T-helper 1 cell treated with Interleukin-12 subunit alpha and Interleukin-12 subunit beta and Interleukin-4 antibody, amounts not matched to agents 30 μg/mL and 1 μg/mL, for 36 hours (primary cell): ENCODE measurements around the gene CDH20.

ENCODE experiments used
- H3K27ac Mint-ChIP-seq: one replicate; pipeline ENCODE4 v1.8.0; 2021; ENCODE audit warnings: mild to moderate bottlenecking, mixed read lengths
- H3K27me3 Mint-ChIP-seq: one replicate; pipeline ENCODE4 v1.8.0; 2021; ENCODE audit warnings: low read depth, mixed read lengths
- H3K36me3 Mint-ChIP-seq: one replicate; pipeline ENCODE4 v1.8.0; 2021; ENCODE audit warnings: low read depth, mixed read lengths
- H3K4me1 Mint-ChIP-seq: one replicate; pipeline ENCODE4 v1.8.0; 2021; ENCODE audit warnings: low read depth, mixed read lengths
- H3K4me3 Mint-ChIP-seq: one replicate; pipeline ENCODE4 v1.8.0; 2021; ENCODE audit warnings: mild to moderate bottlenecking, moderate library complexity, mixed read lengths
- H3K9me3 Mint-ChIP-seq: one replicate; pipeline ENCODE4 v1.8.0; 2021; ENCODE audit warnings: mixed read lengths

Gene CDH20

GRCh38 chr18:61475931-61476330 is 142.7 kb downstream of the CDH20 start:
- Mint-ChIP-seq H3K4me3 (no peak overlapping the region), H3K27me3 (no peaks in the 10 kb centered on the region), H3K9me3 (no peaks in the 10 kb centered on the region), H3K36me3 (no peaks in the 10 kb centered on the region), H3K27ac (no peak overlapping the region), H3K4me1 (no peaks in the 10 kb centered on the region)

GRCh38 chr18:61489334-61489733 is 156.1 kb downstream of the CDH20 start:
- H3K4me3 Mint-ChIP-seq: no peak overlapping the region
- no peaks in the 10 kb centered on the region for H3K4me1 Mint-ChIP-seq
- H3K36me3 Mint-ChIP-seq: no peaks in the 10 kb centered on the region

GRCh38 chr18:61496374-61496773 is 163.1 kb downstream of the CDH20 start:
- no peaks in the 10 kb centered on the region for H3K36me3 Mint-ChIP-seq
- H3K27me3 Mint-ChIP-seq: no peaks in the 10 kb centered on the region
- H3K9me3 Mint-ChIP-seq: no peaks in the 10 kb centered on the region
- no peaks in the 10 kb centered on the region for H3K4me1 Mint-ChIP-seq
- H3K27ac Mint-ChIP-seq: no peak overlapping the region
- no peak overlapping the region for H3K4me3 Mint-ChIP-seq

More at GRCh38 chr18:61489334-61489733, 156.1 kb downstream of the CDH20 start:
- no peaks in the 10 kb centered on the region for H3K27me3 Mint-ChIP-seq
- no peaks in the 10 kb centered on the region for H3K9me3 Mint-ChIP-seq
- H3K27ac Mint-ChIP-seq: no peak overlapping the region

GRCh38 chr18:61497422-61497821 is 164.2 kb downstream of the CDH20 start:
- H3K36me3 Mint-ChIP-seq: no peaks in the 10 kb centered on the region
- H3K4me1 Mint-ChIP-seq: no peaks in the 10 kb centered on the region
- no peaks in the 10 kb centered on the region for H3K27me3 Mint-ChIP-seq
- no peak overlapping the region for H3K4me3 Mint-ChIP-seq
- no peak overlapping the region for H3K27ac Mint-ChIP-seq
- H3K9me3 Mint-ChIP-seq: no peaks in the 10 kb centered on the region

- H3K27ac Mint-ChIP-seq: no peak overlapping the region
- no peaks in the 10 kb centered on the region for H3K9me3 Mint-ChIP-seq
- H3K36me3 Mint-ChIP-seq: no peaks in the 10 kb centered on the region
- H3K4me3 Mint-ChIP-seq: no peak overlapping the region
- H3K27me3 Mint-ChIP-seq: no peaks in the 10 kb centered on the region
- no peaks in the 10 kb centered on the region for H3K4me1 Mint-ChIP-seq
Observed at GRCh38 chr18:61502472-61502871, 169.2 kb downstream of the CDH20 start.

GRCh38 chr18:61503688-61504087 is 170.5 kb downstream of the CDH20 start:
- Mint-ChIP-seq H3K4me1 (no peaks in the 10 kb centered on the region), H3K4me3 (no peak overlapping the region), H3K27ac (no peak overlapping the region), H3K27me3 (no peaks in the 10 kb centered on the region), H3K9me3 (no peaks in the 10 kb centered on the region), H3K36me3 (no peaks in the 10 kb centered on the region)

- H3K4me1 Mint-ChIP-seq: no peaks in the 10 kb centered on the region
Observed at GRCh38 chr18:61528961-61529360, 195.7 kb downstream of the CDH20 start.

GRCh38 chr18:61530681-61531080 is 197.5 kb downstream of the CDH20 start:
- no peak overlapping the region for H3K4me3 Mint-ChIP-seq
- no peaks in the 10 kb centered on the region for H3K4me1 Mint-ChIP-seq
- H3K9me3 Mint-ChIP-seq: no peaks in the 10 kb centered on the region
- no peak overlapping the region for H3K27ac Mint-ChIP-seq
- no peaks in the 10 kb centered on the region for H3K27me3 Mint-ChIP-seq
- H3K36me3 Mint-ChIP-seq: no peaks in the 10 kb centered on the region

More at GRCh38 chr18:61528961-61529360, 195.7 kb downstream of the CDH20 start:
- no peak overlapping the region for H3K4me3 Mint-ChIP-seq
- no peaks in the 10 kb centered on the region for H3K36me3 Mint-ChIP-seq
- H3K27ac Mint-ChIP-seq: no peak overlapping the region
- no peaks in the 10 kb centered on the region for H3K27me3 Mint-ChIP-seq
- no peaks in the 10 kb centered on the region for H3K9me3 Mint-ChIP-seq

GRCh38 chr18:61531182-61531581 is 198.0 kb downstream of the CDH20 start:
- Mint-ChIP-seq H3K4me1 (no peaks in the 10 kb centered on the region), H3K4me3 (no peak overlapping the region), H3K27ac (no peak overlapping the region), H3K36me3 (no peaks in the 10 kb centered on the region), H3K9me3 (no peaks in the 10 kb centered on the region), H3K27me3 (no peaks in the 10 kb centered on the region)

GRCh38 chr18:61531891-61532290 is 198.7 kb downstream of the CDH20 start:
- no peaks in the 10 kb centered on the region for H3K9me3 Mint-ChIP-seq
- no peaks in the 10 kb centered on the region for H3K27me3 Mint-ChIP-seq
- no peaks in the 10 kb centered on the region for H3K4me1 Mint-ChIP-seq
- H3K27ac Mint-ChIP-seq: no peak overlapping the region
- no peaks in the 10 kb centered on the region for H3K36me3 Mint-ChIP-seq
- H3K4me3 Mint-ChIP-seq: no peak overlapping the region

- no peaks in the 10 kb centered on the region for H3K4me1 Mint-ChIP-seq
- H3K4me3 Mint-ChIP-seq: no peak overlapping the region
- H3K9me3 Mint-ChIP-seq: no peaks in the 10 kb centered on the region
- no peak overlapping the region for H3K27ac Mint-ChIP-seq
- no peaks in the 10 kb centered on the region for H3K36me3 Mint-ChIP-seq
- H3K27me3 Mint-ChIP-seq: no peaks in the 10 kb centered on the region
Observed at GRCh38 chr18:61535401-61535800, 202.2 kb downstream of the CDH20 start.

- Mint-ChIP-seq H3K27me3 (no peaks in the 10 kb centered on the region), H3K4me3 (no peak overlapping the region), H3K9me3 (no peaks in the 10 kb centered on the region), H3K27ac (no peak overlapping the region), H3K36me3 (no peaks in the 10 kb centered on the region), H3K4me1 (no peaks in the 10 kb centered on the region)
Observed at GRCh38 chr18:61541673-61542072, 208.4 kb downstream of the CDH20 start.

GRCh38 chr18:61542596-61542995 is 209.4 kb downstream of the CDH20 start:
- no peaks in the 10 kb centered on the region for H3K36me3 Mint-ChIP-seq
- H3K9me3 Mint-ChIP-seq: no peaks in the 10 kb centered on the region
- H3K4me3 Mint-ChIP-seq: no peak overlapping the region
- H3K27me3 Mint-ChIP-seq: no peaks in the 10 kb centered on the region
- H3K4me1 Mint-ChIP-seq: no peaks in the 10 kb centered on the region
- no peak overlapping the region for H3K27ac Mint-ChIP-seq

GRCh38 chr18:61543518-61543917 is 210.3 kb downstream of the CDH20 start:
- no peak overlapping the region for H3K27ac Mint-ChIP-seq
- no peaks in the 10 kb centered on the region for H3K4me1 Mint-ChIP-seq
- H3K27me3 Mint-ChIP-seq: no peaks in the 10 kb centered on the region
- no peak overlapping the region for H3K4me3 Mint-ChIP-seq
- H3K36me3 Mint-ChIP-seq: no peaks in the 10 kb centered on the region
- no peaks in the 10 kb centered on the region for H3K9me3 Mint-ChIP-seq

GRCh38 chr18:61544178-61544577 is 210.9 kb downstream of the CDH20 start:
- no peak overlapping the region for H3K4me3 Mint-ChIP-seq
- no peak overlapping the region for H3K27ac Mint-ChIP-seq
- H3K27me3 Mint-ChIP-seq: no peaks in the 10 kb centered on the region
- H3K9me3 Mint-ChIP-seq: no peaks in the 10 kb centered on the region
- H3K4me1 Mint-ChIP-seq: no peaks in the 10 kb centered on the region
- no peaks in the 10 kb centered on the region for H3K36me3 Mint-ChIP-seq
